ENCODE results near the gene GALNT10. TPM values are rescaled to one million over a fixed set of nuclear protein-coding genes. Genes with fewer than 3 reads are reported as not detected.

GALNT10 gene
- total and polyA plus RNA-seq, 10 of the 15 experiments (the other 5 are each of a cell fraction or from before 2014, with no cell fraction given) = 3.9 to 35.4 (median 15.5) TPM

- TF ChIP-seq JUND (IDR thresholded peaks at IDR 0.05; ENCODE audit: low read depth, low read length) (no peak), TCF7 (IDR thresholded peaks at IDR 0.05; ENCODE audit: borderline replicate concordance) (no peak), USF1 (IDR thresholded peaks at IDR 0.05; ENCODE audit: borderline replicate concordance, extremely low read length, insufficient read depth, low read depth, low read length) (no peak), RAD51 (IDR thresholded peaks at IDR 0.05) (no peak), CREB1 (IDR thresholded peaks at IDR 0.05; ENCODE audit: low read depth) (no peak), ZBTB40 (IDR thresholded peaks at IDR 0.05; ENCODE audit: borderline replicate concordance) (no peak), SREBF2 (IDR thresholded peaks at IDR 0.05; ENCODE audit: low read length) (no peak), CHD2 (IDR thresholded peaks at IDR 0.05; ENCODE audit: borderline replicate concordance, low read depth, low read length) (no peak), CEBPB (IDR thresholded peaks at IDR 0.05; ENCODE audit: borderline replicate concordance in 1 of 2, low read depth in 2 of 2, low read length in 2 of 2) (no peak), SRF (IDR thresholded peaks at IDR 0.05; ENCODE audit: low read depth in 2 of 2, low read length in 2 of 2) (no peak), NFXL1 (IDR thresholded peaks at IDR 0.05; ENCODE audit: borderline replicate concordance) (no peak), ZNF622 (IDR thresholded peaks at IDR 0.05) (no peak)
- TF ChIP-seq, protein P1, sequence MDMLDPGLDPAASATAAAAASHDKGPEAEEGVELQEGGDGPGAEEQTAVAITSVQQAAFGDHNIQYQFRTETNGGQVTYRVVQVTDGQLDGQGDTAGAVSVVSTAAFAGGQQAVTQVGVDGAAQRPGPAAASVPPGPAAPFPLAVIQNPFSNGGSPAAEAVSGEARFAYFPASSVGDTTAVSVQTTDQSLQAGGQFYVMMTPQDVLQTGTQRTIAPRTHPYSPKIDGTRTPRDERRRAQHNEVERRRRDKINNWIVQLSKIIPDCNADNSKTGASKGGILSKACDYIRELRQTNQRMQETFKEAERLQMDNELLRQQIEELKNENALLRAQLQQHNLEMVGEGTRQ (IDR thresholded peaks at IDR 0.05; ENCODE audit: borderline replicate concordance, low read depth, low read length) = no peak
- TF ChIP-seq, protein P2, sequence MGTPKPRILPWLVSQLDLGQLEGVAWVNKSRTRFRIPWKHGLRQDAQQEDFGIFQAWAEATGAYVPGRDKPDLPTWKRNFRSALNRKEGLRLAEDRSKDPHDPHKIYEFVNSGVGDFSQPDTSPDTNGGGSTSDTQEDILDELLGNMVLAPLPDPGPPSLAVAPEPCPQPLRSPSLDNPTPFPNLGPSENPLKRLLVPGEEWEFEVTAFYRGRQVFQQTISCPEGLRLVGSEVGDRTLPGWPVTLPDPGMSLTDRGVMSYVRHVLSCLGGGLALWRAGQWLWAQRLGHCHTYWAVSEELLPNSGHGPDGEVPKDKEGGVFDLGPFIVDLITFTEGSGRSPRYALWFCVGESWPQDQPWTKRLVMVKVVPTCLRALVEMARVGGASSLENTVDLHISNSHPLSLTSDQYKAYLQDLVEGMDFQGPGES (IDR thresholded peaks at IDR 0.05) = no peak
- ChIA-PET POLR2A (interaction anchor here (0.9 kb wide), 1 partner anchor 10 kb away, joined by 3 read pairs; no protein-coding TSS in a partner anchor), SMC1A (ENCODE audit: uncharacterized antibody, unreplicated experiment) (interaction anchor here (1.0 to 1.9 kb wide), 3 partner anchors 17 to 197 kb away, joined by 3 to 5 read pairs (median 4); partner anchors contain the start of gene GALNT10), RAD21 (ENCODE audit: unreplicated experiment) (interaction anchor here (1.8 kb wide), 1 partner anchor 9 kb away, joined by 4 read pairs; no protein-coding TSS in a partner anchor), CTCF (interaction anchor here (1.0 to 1.7 kb wide), 2 partner anchors 10 to 14 kb away, joined by 3 to 6 read pairs; no protein-coding TSS in a partner anchor)
- no peak for ATAC-seq
- intact Hi-C loops (cut with micrococcal nuclease; ENCODE audit: unreplicated experiment) = no loop called here
- FAIRE-seq = no peak
- no peak overlapping the region for H3K4me3 ChIP-seq
- peaks cover 1 to 19% of the 10 kb centered on the region in 2 experiments; a peak in 2 of 4 replicates for H3K36me3 ChIP-seq (ENCODE audit: control insufficient read depth in 2 of 2, insufficient read depth in 2 of 2, low read length in 1 of 2)
- DNase-seq (ENCODE audit: low read depth, low spot score) = no peak
- H3K27ac ChIP-seq (ENCODE audit: control insufficient read depth, insufficient read depth) = no peak overlapping the region
- H3K9me3 ChIP-seq (replicated peaks; ENCODE audit: control insufficient read depth, insufficient read depth, low read length) = no peaks in the 10 kb centered on the region; the same call in 2 of the 3 replicates
- H3K4me2 ChIP-seq (ENCODE audit: control insufficient read depth, insufficient read depth) = no peak overlapping the region
- no peak overlapping the region for H3K9ac ChIP-seq (ENCODE audit: control insufficient read depth, insufficient read depth, low read length)
- H3K4me1 ChIP-seq (ENCODE audit: control insufficient read depth, insufficient read depth, low read length) = peaks cover 12% of the 10 kb centered on the region
- 90% methylated on average over 4 of the region's 4 CpGs for WGBS (ENCODE audit: insufficient coverage, insufficient replicate concordance, low lambda C conversion rate, missing lambda C conversion rate)
- in situ Hi-C loops (cut with MboI) = no loop called here
- no peaks in the 10 kb centered on the region for H4K20me1 ChIP-seq (ENCODE audit: control insufficient read depth, insufficient read depth)
- no peak overlapping the region for H2AFZ ChIP-seq (ENCODE audit: control insufficient read depth, low read depth, low read length)
- peaks cover 28% of the 10 kb centered on the region for H3K79me2 ChIP-seq (ENCODE audit: control insufficient read depth, insufficient read depth, low read length)
- BruUV-seq (replicated peaks) = no TSS peak
- H3K27me3 ChIP-seq (replicated peaks in 1 of 2; ENCODE audit: control insufficient read depth in 2 of 2, insufficient read depth in 2 of 2, low read length in 1 of 2) = no peaks in the 10 kb centered on the region
Observed at GRCh38 chr5:154207204-154207603, 16.7 kb downstream of the GALNT10 start.
